B cell (primary cell): Measurements from ENCODE around the gene ACTN1. TPM values are rescaled to one million over a fixed set of nuclear protein-coding genes. Genes with fewer than 3 reads are reported as not detected.

ENCODE experiments used
- ATAC-seq: fragments of 200-7000 bp; cut with Tn5 transposase; one replicate; pipeline ENCODE4 v1.10.0; 2021; ENCODE audit warnings: low read depth, mild to moderate bottlenecking, moderate number of reproducible peaks, moderate library complexity
- CTCF ChIA-PET: fragments of 350-600 bp; sonication (Branson Sonifier 250); formaldehyde crosslinking; loops from one replicate; lab custom pipeline; 2021; ENCODE audit warnings: antibody characterized with exemption, inconsistent platforms; lab: Charles Lee
- POLR2A ChIA-PET: fragments of 350-600 bp; sonication (Branson Sonifier 250); formaldehyde crosslinking; loops from one replicate; lab custom pipeline; 2021; ENCODE audit warnings: antibody characterized with exemption; lab: Charles Lee
- DNase-seq: peaks from one replicate; pipeline ENCODE4 v3.0.0; 2013
- H2AFZ ChIP-seq: 2 replicates; pipeline ENCODE4 v1.6.1; 2012; ENCODE audit warnings: mild to moderate bottlenecking, low read depth, low read length; ENCODE audit not compliant: insufficient read depth, poor library complexity, severe bottlenecking
- H3K27ac ChIP-seq, 2 donors: 1 replicate in 1 of 2; 2 replicates in 1 of 2; pipeline ENCODE4 v1.5.1; 2012 to 2013; ENCODE audit warnings: low read length in 2 of 2, mild to moderate bottlenecking in 2 of 2, moderate library complexity in 1 of 2
- H3K27me3 ChIP-seq, 4 experiments: fragments of 200-600 bp in 1 of 4; sonication (generic) in 1 of 4; replicated peaks in 1 of 4; 1 replicate in 2 of 4; 2 replicates in 2 of 4; pipeline versions ENCODE4 v1.6.1 to v1.7.0; 2013 to 2016; ENCODE audit warnings: low read length in 3 of 4, mild to moderate bottlenecking in 2 of 4, mixed read lengths in 1 of 4, moderate library complexity in 1 of 4; ENCODE audit not compliant: insufficient read depth in 4 of 4, control insufficient read depth in 3 of 4; ENCODE audit errors: control extremely low read depth in 1 of 4
- H3K36me3 ChIP-seq, 2 experiments: replicated peaks in 1 of 2; 1 replicate in 1 of 2; 2 replicates in 1 of 2; pipeline versions ENCODE4 v1.6.1 to v1.7.1; 2013; ENCODE audit warnings: low read length in 1 of 2; ENCODE audit not compliant: insufficient read depth in 2 of 2, control insufficient read depth in 1 of 2; ENCODE audit errors: control extremely low read depth in 1 of 2, extremely low read depth in 1 of 2
- H3K4me1 ChIP-seq, 2 donors: fragments of 200-600 bp in 1 of 2; sonication (generic) in 1 of 2; 1 replicate in 1 of 2; 2 replicates in 1 of 2; pipeline versions ENCODE4 v1.5.1 to v1.6.1; 2013 to 2017; ENCODE audit warnings: low read length in 2 of 2; ENCODE audit not compliant: control insufficient read depth in 2 of 2, insufficient read depth in 2 of 2
- H3K4me2 ChIP-seq: replicated peaks from 2 replicates; pipeline ENCODE3; 2012; ENCODE audit warnings: mild to moderate bottlenecking, low read depth, low read length; ENCODE audit not compliant: poor library complexity, severe bottlenecking
- H3K4me3 ChIP-seq, 5 experiments: fragments of 200-600 bp in 1 of 5; sonication (generic) in 1 of 5; 1 replicate in 3 of 5; 2 replicates in 2 of 5; pipeline versions ENCODE4 v1.5.1 to v1.7.0; 2011 to 2016; ENCODE audit warnings: low read length in 4 of 5, mild to moderate bottlenecking in 4 of 5, low read depth in 2 of 5, control low read depth in 1 of 5, moderate library complexity in 1 of 5; ENCODE audit not compliant: insufficient read depth in 1 of 5; ENCODE audit errors: control extremely low read depth in 1 of 5, extremely low read depth in 1 of 5
- H3K79me2 ChIP-seq: fragments of 200-600 bp; sonication (generic); one replicate; pipeline ENCODE4 v1.6.0; 2016; ENCODE audit warnings: low read length; ENCODE audit not compliant: control insufficient read depth, insufficient read depth
- H3K9ac ChIP-seq: fragments of 200-600 bp; sonication (generic); 2 replicates; pipeline ENCODE4 v1.6.1; 2017; ENCODE audit warnings: mild to moderate bottlenecking, low read length, moderate library complexity
- H3K9me3 ChIP-seq, 3 donors: one replicate each; pipeline versions ENCODE4 v1.6.1 to v1.7.1; 2013; ENCODE audit warnings: low read length in 2 of 3; ENCODE audit not compliant: control insufficient read depth in 2 of 3, insufficient read depth in 1 of 3; ENCODE audit errors: control extremely low read depth in 1 of 3
- H4K20me1 ChIP-seq: 2 replicates; pipeline ENCODE4 v1.6.0; 2012; ENCODE audit warnings: mild to moderate bottlenecking, low read length; ENCODE audit not compliant: insufficient read depth, control insufficient read depth, poor library complexity, severe bottlenecking
- H3K27ac Mint-ChIP-seq: one replicate; pipeline ENCODE4 v1.8.0; 2021; ENCODE audit warnings: mixed read lengths
- H3K27me3 Mint-ChIP-seq: one replicate; pipeline ENCODE4 v1.8.0; 2021; ENCODE audit warnings: mixed read lengths
- H3K4me1 Mint-ChIP-seq: one replicate; pipeline ENCODE4 v1.8.0; 2021; ENCODE audit warnings: mixed read lengths
- H3K4me3 Mint-ChIP-seq: one replicate; pipeline ENCODE4 v1.8.0; 2021; ENCODE audit warnings: mixed read lengths
- H3K9me3 Mint-ChIP-seq: one replicate; pipeline ENCODE4 v1.8.0; 2022; ENCODE audit warnings: mixed read lengths; ENCODE audit not compliant: insufficient read depth
- CTCF ChIP-seq: fragments of 200-600 bp; IDR thresholded peaks from one replicate; pipeline ENCODE4 v1.8.0; 2022; ENCODE audit warnings: antibody characterized with exemption, mild to moderate bottlenecking
- EZH2 ChIP-seq: IDR thresholded peaks from 2 replicates; pipeline ENCODE4 v1.6.1; 2012; ENCODE audit warnings: borderline replicate concordance, low read depth, mild to moderate bottlenecking, moderate library complexity, low read length; ENCODE audit not compliant: insufficient read depth, poor library complexity, severe bottlenecking
- WGBS: methylation state at CpG from one replicate; pipeline ENCODE4 v1.1.5; 2013; ENCODE audit warnings: missing lambda C conversion rate; ENCODE audit not compliant: insufficient coverage; 5-methylcytosine and 5-hydroxymethylcytosine counted together
- intact Hi-C: fragments of 100-400 bp; cut with micrococcal nuclease; formaldehyde crosslinking; loops from one replicate; pipeline ENCODE4 v1.10.0; 2022
- polyA plus RNA-seq: library from polyadenylated mRNA; depleted of rRNA; stranded (reverse); fragments of >200 nt; gene quantifications from 2 replicates; pipeline ENCODE4 v1.2.3, GENCODE V29; 2012
- total RNA-seq, 2 donors: library from RNA; stranded (reverse); fragments of 120-200 nt in 1 of 2; gene quantifications; 1 replicate in 1 of 2; 2 replicates in 1 of 2; pipeline versions ENCODE4 v1.2.3 to v1.2.4, GENCODE V29; 2013 to 2022

Gene ACTN1
- total and polyA plus RNA-seq, 2 donors (not counting 1 experiment from before 2014, with no cell fraction given) = 0.74 to 0.89 TPM

- H3K27ac ChIP-seq = no peak overlapping the region
- 68% methylated on average over 3 of the region's 10 CpGs for WGBS
- ChIA-PET POLR2A (no interaction called here), CTCF (no interaction called here)
- TF ChIP-seq CTCF = no peak
- no peak for TF ChIP-seq EZH2
- H3K79me2 ChIP-seq = no peaks in the 10 kb centered on the region
- Mint-ChIP-seq H3K27me3 (no peaks in the 10 kb centered on the region), H3K4me3 (no peak overlapping the region), H3K27ac (no peak overlapping the region), H3K9me3 (no peaks in the 10 kb centered on the region), H3K4me1 (no peaks in the 10 kb centered on the region)
- H3K36me3 ChIP-seq = no peaks in the 10 kb centered on the region
- ATAC-seq = no peak
- intact Hi-C loops = no loop called here
- no peaks in the 10 kb centered on the region for H3K27me3 ChIP-seq
- H3K4me3 ChIP-seq = no peak overlapping the region
- H3K4me1 ChIP-seq = no peaks in the 10 kb centered on the region
- no peaks in the 10 kb centered on the region for H3K9me3 ChIP-seq
- H3K9ac ChIP-seq = no peak overlapping the region
- H3K4me2 ChIP-seq = no peak overlapping the region
- no peak overlapping the region for H2AFZ ChIP-seq
- H4K20me1 ChIP-seq = no peaks in the 10 kb centered on the region
- DNase-seq = no peak
These were observed 94.8 kb downstream of the ACTN1 start for GRCh38 chr14:68884031-68885030.

- no peak for ATAC-seq
- no peaks in the 10 kb centered on the region for H3K4me1 ChIP-seq
- no peak overlapping the region for H3K9ac ChIP-seq
- Mint-ChIP-seq H3K4me3 (no peak overlapping the region), H3K9me3 (no peaks in the 10 kb centered on the region), H3K27ac (no peak overlapping the region), H3K4me1 (no peaks in the 10 kb centered on the region), H3K27me3 (no peaks in the 10 kb centered on the region)
- 97% methylated on average over 10 of the region's 10 CpGs for WGBS
- ChIA-PET POLR2A (no interaction called here), CTCF (no interaction called here)
- H4K20me1 ChIP-seq = no peaks in the 10 kb centered on the region
- intact Hi-C loops = no loop called here
- no peaks in the 10 kb centered on the region for H3K27me3 ChIP-seq
- no peak overlapping the region for H3K4me3 ChIP-seq
- TF ChIP-seq CTCF (no peak), EZH2 (no peak)
- H2AFZ ChIP-seq = no peak overlapping the region
- no peaks in the 10 kb centered on the region for H3K9me3 ChIP-seq
- H3K4me2 ChIP-seq = no peak overlapping the region
- no peak overlapping the region for H3K27ac ChIP-seq
- no peak for DNase-seq
- H3K36me3 ChIP-seq = no peaks in the 10 kb centered on the region
- no peaks in the 10 kb centered on the region for H3K79me2 ChIP-seq
These were observed 96.9 kb downstream of the ACTN1 start for GRCh38 chr14:68882235-68882634.
